Body of pancreas (tissue), 4 donors: Measurements from ENCODE around the gene NUP188. TPM values are rescaled to one million over a fixed set of nuclear protein-coding genes. Genes with fewer than 3 reads are reported as not detected.

Experiments
- ATAC-seq: fragments of 150-250 bp; one replicate; pipeline ENCODE4 v1.9.1; 2016
- DNase-seq, 4 donors: peaks; one replicate each; pipeline ENCODE4 v3.0.0-alpha.2; 2019
- H3K27ac ChIP-seq, 4 donors: fragments of 200-600 bp; sonication (generic); 1 replicate in 3 of 4; 2 replicates in 1 of 4; pipeline versions ENCODE4 v1.5.1 to v1.6.1; 2016 to 2019; ENCODE audit warnings: mild to moderate bottlenecking in 1 of 4, mixed read lengths in 1 of 4, moderate library complexity in 1 of 4
- H3K27me3 ChIP-seq, 2 donors: fragments of 200-600 bp; sonication (generic); one replicate each; pipeline ENCODE4 v1.6.0; 2016; ENCODE audit warnings: mild to moderate bottlenecking in 1 of 2
- H3K36me3 ChIP-seq, 2 donors: fragments of 200-600 bp; sonication (generic); replicated peaks in 1 of 2; 2 replicates each; pipeline ENCODE4 v1.5.1; 2016; ENCODE audit warnings: low read depth in 2 of 2; ENCODE audit not compliant: insufficient read depth in 1 of 2
- H3K4me1 ChIP-seq: fragments of 200-600 bp; sonication (generic); one replicate; pipeline ENCODE4 v1.6.0; 2016
- H3K4me3 ChIP-seq, 2 donors: fragments of 200-600 bp; sonication (generic); 1 replicate in 1 of 2; 2 replicates in 1 of 2; pipeline ENCODE4 v1.5.1; 2016 to 2019
- H3K9me3 ChIP-seq, 3 donors: fragments of 200-600 bp; sonication (generic); 1 replicate in 2 of 3; 2 replicates in 1 of 3; pipeline ENCODE4 v1.5.1; 2016
- CTCF ChIP-seq, 7 experiments: fragments of 450-650 bp in 4 of 7; fragments of 200-600 bp in 3 of 7; sonication (generic) in 3 of 7; IDR thresholded peaks; one replicate each; pipeline ENCODE4 v1.5.1; 2016 to 2019; ENCODE audit warnings: antibody characterized with exemption in 7 of 7
- POLR2A ChIP-seq, 3 donors: fragments of 450-650 bp; IDR thresholded peaks; one replicate each; pipeline ENCODE4 v1.6.1; 2016; ENCODE audit warnings: antibody characterized with exemption in 3 of 3, mild to moderate bottlenecking in 2 of 3
- WGBS, 2 donors: methylation state at CpG; one replicate each; pipeline ENCODE4 v1.1.5; 2017; 5-methylcytosine and 5-hydroxymethylcytosine counted together
- intact Hi-C: fragments of 100-400 bp; cut with DNase I; formaldehyde crosslinking; loops from one replicate; pipeline ENCODE4 v1.15.1; 2023
- total RNA-seq, 2 donors: library from RNA; depleted of rRNA; stranded (reverse); fragments of >200 nt; gene quantifications; one replicate each; pipeline ENCODE4 v1.1.0, GENCODE V29; 2016

The NUP188 gene
- total RNA-seq, 2 donors from 2014 or later = 15.2 to 18.9 TPM

GRCh38 chr9:129011761-129012181 is 64.3 kb downstream of the NUP188 start:
- no peak for DNase-seq
- no peak for TF ChIP-seq POLR2A (IDR thresholded peaks at IDR 0.05)
- Histone ChIP-seq H3K4me1 (peaks cover 3% of the 10 kb centered on the region), H3K9me3 (no peaks in the 10 kb centered on the region), H3K27me3 (no peaks in the 10 kb centered on the region), H3K4me3 (no peak overlapping the region), H3K36me3 (peaks cover 6 to 19% of the 10 kb centered on the region in 2 donors), H3K27ac (no peak overlapping the region)
- WGBS, 2 donors = 89 to 90% methylated on average over 2 to 9 of the region's 11 CpGs
- intact Hi-C loops = no loop called here
- ATAC-seq = no peak

GRCh38 chr9:129012343-129012742 is 64.8 kb downstream of the NUP188 start:
- Histone ChIP-seq H3K27ac (no peak overlapping the region), H3K4me1 (no peaks in the 10 kb centered on the region), H3K4me3 (no peak overlapping the region), H3K27me3 (no peaks in the 10 kb centered on the region), H3K9me3 (no peaks in the 10 kb centered on the region), H3K36me3 (peaks cover 6 to 19% of the 10 kb centered on the region in 2 donors)
- intact Hi-C loops = no loop called here
- 82 to 91% methylated on average over 3 to 7 of the region's 7 CpGs for WGBS, 2 donors
- ATAC-seq = no peak
- DNase-seq = no peak
- no peak for TF ChIP-seq POLR2A (IDR thresholded peaks at IDR 0.05)
- no peak for TF ChIP-seq CTCF (IDR thresholded peaks at IDR 0.05)

GRCh38 chr9:129012893-129013448 is 65.5 kb downstream of the NUP188 start:
- no peak overlapping the region for H3K4me3 ChIP-seq
- H3K27ac ChIP-seq = no peak overlapping the region
- H3K4me1 ChIP-seq = no peaks in the 10 kb centered on the region
- H3K27me3 ChIP-seq = no peaks in the 10 kb centered on the region
- peaks cover 6 to 19% of the 10 kb centered on the region in 2 donors for H3K36me3 ChIP-seq
- intact Hi-C loops = no loop called here
- no peak for TF ChIP-seq CTCF (IDR thresholded peaks at IDR 0.05)
- ATAC-seq = no peak
- WGBS, 2 donors = 94 to 99% methylated on average over 12 to 16 of the region's 16 CpGs
- no peak for DNase-seq
- no peaks in the 10 kb centered on the region for H3K9me3 ChIP-seq

GRCh38 chr9:129013674-129014073 is 66.2 kb downstream of the NUP188 start:
- H3K27me3 ChIP-seq = no peaks in the 10 kb centered on the region
- intact Hi-C loops = no loop called here
- H3K27ac ChIP-seq = no peak overlapping the region
- ATAC-seq (no peak), DNase-seq (no peak)
- no peak overlapping the region for H3K4me3 ChIP-seq
- WGBS, 2 donors = 87 to 90% methylated on average over 7 to 9 of the region's 11 CpGs
- no peaks in the 10 kb centered on the region for H3K4me1 ChIP-seq
- H3K9me3 ChIP-seq = no peaks in the 10 kb centered on the region
- no peak for TF ChIP-seq POLR2A (IDR thresholded peaks at IDR 0.05)
- TF ChIP-seq CTCF (IDR thresholded peaks at IDR 0.05) = no peak
- H3K36me3 ChIP-seq = peaks cover 6 to 19% of the 10 kb centered on the region in 2 donors

GRCh38 chr9:129014124-129014523 is 66.6 kb downstream of the NUP188 start:
- intact Hi-C loops = no loop called here
- no peaks in the 10 kb centered on the region for H3K4me1 ChIP-seq
- DNase-seq = no peak
- no peaks in the 10 kb centered on the region for H3K27me3 ChIP-seq
- no peak overlapping the region for H3K27ac ChIP-seq
- no peak for ATAC-seq
- H3K9me3 ChIP-seq = no peaks in the 10 kb centered on the region
- TF ChIP-seq POLR2A (IDR thresholded peaks at IDR 0.05) (no peak), CTCF (IDR thresholded peaks at IDR 0.05) (no peak)
- WGBS, 2 donors = 92 to 98% methylated on average over 5 to 10 of the region's 11 CpGs
- no peak overlapping the region for H3K4me3 ChIP-seq
- H3K36me3 ChIP-seq = peaks cover 6 to 18% of the 10 kb centered on the region in 2 donors
